ENCODE data around the gene AIDA.

The AIDA gene

GRCh38 chr1:222728746-222729145, 16.5 kb upstream of the AIDA start:
- H3K27ac ChIP-seq (ENCODE audit: low read depth, low read length, poor library complexity, severe bottlenecking) = no peak overlapping the region
- no peaks in the 10 kb centered on the region for H4K20me1 ChIP-seq (ENCODE audit: insufficient read depth, low read length)
- no peak overlapping the region for H3K4me2 ChIP-seq (ENCODE audit: low read length)
- H3K9ac ChIP-seq (ENCODE audit: low read length) = no peak overlapping the region
- peaks cover 82% of the 10 kb centered on the region for H3K36me3 ChIP-seq (ENCODE audit: insufficient read depth, low read length)
- H3K4me1 ChIP-seq (ENCODE audit: insufficient read depth, low read length, severe bottlenecking) = peaks cover 31% of the 10 kb centered on the region
- no peak overlapping the region for H3K4me3 ChIP-seq (ENCODE audit: low read depth, low read length, poor library complexity, severe bottlenecking)
- H3K9me2 ChIP-seq (ENCODE audit: low read depth, low read length) = no peaks in the 10 kb centered on the region
- H2AFZ ChIP-seq (ENCODE audit: low read length) = no peak overlapping the region
- H3K79me2 ChIP-seq (ENCODE audit: insufficient read depth, low read length) = no peaks in the 10 kb centered on the region
- 0 out of 2 replicates have a peak, but pooled peaks cover 3% of the 10 kb centered on the region for H3F3A ChIP-seq (ENCODE audit: insufficient read depth, low read length)
- no peaks in the 10 kb centered on the region for H3K27me3 ChIP-seq (ENCODE audit: insufficient read depth, low read length)
- TF ChIP-seq EZH2 (IDR thresholded peaks at IDR 0.05; ENCODE audit: borderline replicate concordance, low read length) (no peak), CTCF (IDR thresholded peaks at IDR 0.05; ENCODE audit: low read length) (no peak)
- no peaks in the 10 kb centered on the region for H3K9me3 ChIP-seq (ENCODE audit: low read length)

GRCh38 chr1:222716393-222716792, 4.1 kb upstream of the AIDA start:
- Histone ChIP-seq H3K4me3 (ENCODE audit: low read depth, low read length, poor library complexity, severe bottlenecking) (no peak overlapping the region), H3K36me3 (ENCODE audit: insufficient read depth, low read length) (peaks cover 46% of the 10 kb centered on the region)
- TF ChIP-seq CTCF (IDR thresholded peaks at IDR 0.05; ENCODE audit: low read length) (no peak), EZH2 (IDR thresholded peaks at IDR 0.05; ENCODE audit: borderline replicate concordance, low read length) (no peak)

GRCh38 chr1:222713091-222713961, 1.0 kb upstream of the AIDA start:
- peaks cover 20% of the 10 kb centered on the region for H3K4me1 ChIP-seq (ENCODE audit: insufficient read depth, low read length, severe bottlenecking)
- peaks cover 22% of the 10 kb centered on the region; the same call in 1 of the 2 replicates for H3K36me3 ChIP-seq (ENCODE audit: insufficient read depth, low read length)
- TF ChIP-seq CTCF (IDR thresholded peaks at IDR 0.05; ENCODE audit: low read length) (peak; percentile 27; the same call in 1 of the 2 replicates), EZH2 (IDR thresholded peaks at IDR 0.05; ENCODE audit: borderline replicate concordance, low read length) (no peak)
- H3K4me2 ChIP-seq (ENCODE audit: low read length) = peak overlapping the region; percentile 79
- no peaks in the 10 kb centered on the region for H4K20me1 ChIP-seq (ENCODE audit: insufficient read depth, low read length)
- H3K9me3 ChIP-seq (ENCODE audit: low read length) = no peaks in the 10 kb centered on the region
- H3K4me3 ChIP-seq (ENCODE audit: low read depth, low read length, poor library complexity, severe bottlenecking) = peak overlapping the region; percentile 83
- no peaks in the 10 kb centered on the region for H3F3A ChIP-seq (ENCODE audit: insufficient read depth, low read length)
- 0 out of 2 replicates have a peak, but pooled peaks cover 7% of the 10 kb centered on the region for H3K79me2 ChIP-seq (ENCODE audit: insufficient read depth, low read length)
- H3K27me3 ChIP-seq (ENCODE audit: insufficient read depth, low read length) = no peaks in the 10 kb centered on the region
- peak overlapping the region; percentile 40; the same call in 1 of the 2 replicates for H2AFZ ChIP-seq (ENCODE audit: low read length)
- H3K27ac ChIP-seq (ENCODE audit: low read depth, low read length, poor library complexity, severe bottlenecking) = peak overlapping the region; percentile 95
- H3K9me2 ChIP-seq (ENCODE audit: low read depth, low read length) = no peaks in the 10 kb centered on the region
- H3K9ac ChIP-seq (ENCODE audit: low read length) = peak overlapping the region; percentile 91

More at GRCh38 chr1:222716393-222716792, 4.1 kb upstream of the AIDA start:
- Histone ChIP-seq H3K4me1 (ENCODE audit: insufficient read depth, low read length, severe bottlenecking) (peaks cover 5% of the 10 kb centered on the region), H3K9me3 (ENCODE audit: low read length) (no peaks in the 10 kb centered on the region), H3K27ac (ENCODE audit: low read depth, low read length, poor library complexity, severe bottlenecking) (no peak overlapping the region), H3K79me2 (ENCODE audit: insufficient read depth, low read length) (0 out of 2 replicates have a peak, but pooled peaks cover 3% of the 10 kb centered on the region), H4K20me1 (ENCODE audit: insufficient read depth, low read length) (no peaks in the 10 kb centered on the region), H3K9me2 (ENCODE audit: low read depth, low read length) (no peaks in the 10 kb centered on the region), H2AFZ (ENCODE audit: low read length) (no peak overlapping the region), H3K9ac (ENCODE audit: low read length) (no peak overlapping the region), H3K4me2 (ENCODE audit: low read length) (no peak overlapping the region), H3K27me3 (ENCODE audit: insufficient read depth, low read length) (no peaks in the 10 kb centered on the region), H3F3A (ENCODE audit: insufficient read depth, low read length) (no peaks in the 10 kb centered on the region)

Measured in OCI-LY1 (cell line).